Measurements from ENCODE around the gene TACC2. TPM values are rescaled to one million over a fixed set of nuclear protein-coding genes. Genes with fewer than 3 reads are reported as not detected.

TACC2 gene
- total RNA-seq, 1 donor from 2014 or later: 32.2 TPM

DNA sequence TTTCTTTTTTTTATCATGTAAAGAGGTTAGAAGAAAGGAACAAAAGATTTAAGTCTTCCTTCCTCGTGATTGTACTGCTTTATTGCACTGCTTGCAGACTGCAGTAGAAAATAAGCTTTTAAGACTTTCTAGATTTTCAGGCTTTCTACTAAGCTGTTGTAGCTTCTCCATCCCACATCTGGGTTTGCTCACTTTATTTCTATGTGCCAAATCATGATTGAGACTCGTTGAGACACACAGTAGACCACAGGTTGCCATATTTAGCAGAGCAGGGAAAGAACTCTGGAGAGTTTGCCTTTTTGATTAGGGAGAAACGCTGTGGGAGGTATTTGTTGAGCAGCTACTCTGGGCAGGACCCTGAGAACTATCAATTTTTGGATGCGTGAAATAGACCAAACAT, 192.9 kb downstream of the TACC2 start:
- Mint-ChIP-seq H3K36me3 (ENCODE audit: low read depth, unreplicated experiment) (no peaks in the 10 kb centered on the region), H3K27me3 (ENCODE audit: unreplicated experiment) (peaks cover 3% of the 10 kb centered on the region), H3K9me3 (ENCODE audit: unreplicated experiment) (no peaks in the 10 kb centered on the region), H3K4me3 (ENCODE audit: unreplicated experiment) (no peak overlapping the region), H3K4me1 (ENCODE audit: unreplicated experiment) (peaks cover 20% of the 10 kb centered on the region), H3K27ac (ENCODE audit: unreplicated experiment) (no peak overlapping the region)
- TF ChIP-seq, protein P1, sequence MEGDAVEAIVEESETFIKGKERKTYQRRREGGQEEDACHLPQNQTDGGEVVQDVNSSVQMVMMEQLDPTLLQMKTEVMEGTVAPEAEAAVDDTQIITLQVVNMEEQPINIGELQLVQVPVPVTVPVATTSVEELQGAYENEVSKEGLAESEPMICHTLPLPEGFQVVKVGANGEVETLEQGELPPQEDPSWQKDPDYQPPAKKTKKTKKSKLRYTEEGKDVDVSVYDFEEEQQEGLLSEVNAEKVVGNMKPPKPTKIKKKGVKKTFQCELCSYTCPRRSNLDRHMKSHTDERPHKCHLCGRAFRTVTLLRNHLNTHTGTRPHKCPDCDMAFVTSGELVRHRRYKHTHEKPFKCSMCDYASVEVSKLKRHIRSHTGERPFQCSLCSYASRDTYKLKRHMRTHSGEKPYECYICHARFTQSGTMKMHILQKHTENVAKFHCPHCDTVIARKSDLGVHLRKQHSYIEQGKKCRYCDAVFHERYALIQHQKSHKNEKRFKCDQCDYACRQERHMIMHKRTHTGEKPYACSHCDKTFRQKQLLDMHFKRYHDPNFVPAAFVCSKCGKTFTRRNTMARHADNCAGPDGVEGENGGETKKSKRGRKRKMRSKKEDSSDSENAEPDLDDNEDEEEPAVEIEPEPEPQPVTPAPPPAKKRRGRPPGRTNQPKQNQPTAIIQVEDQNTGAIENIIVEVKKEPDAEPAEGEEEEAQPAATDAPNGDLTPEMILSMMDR (IDR thresholded peaks at IDR 0.05; ENCODE audit: unreplicated experiment): no peak
- no peak for DNase-seq (ENCODE audit: low spot score)

DNA sequence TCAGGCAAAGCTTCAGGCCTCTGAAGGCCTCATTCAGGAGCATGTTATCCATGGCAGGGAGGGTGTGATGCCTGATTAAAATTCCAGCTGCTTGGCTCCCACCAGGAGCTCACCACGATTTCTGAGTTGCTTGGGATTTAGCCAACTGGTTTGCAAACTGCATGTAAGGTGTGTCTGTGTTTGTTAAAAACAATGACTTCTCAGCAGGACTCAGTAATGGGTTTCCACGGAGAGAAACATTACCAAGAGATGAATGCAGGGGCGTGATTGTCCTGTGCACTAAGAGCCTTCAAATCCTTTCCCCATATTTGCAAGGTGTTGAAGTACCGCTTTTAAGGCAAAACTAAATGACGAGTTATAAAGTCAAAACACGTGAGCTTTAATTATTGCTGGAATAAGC, 193.3 kb downstream of the TACC2 start:
- H3K27ac Mint-ChIP-seq (ENCODE audit: unreplicated experiment): peak overlapping the region; percentile 52
- no peak overlapping the region for H3K4me3 Mint-ChIP-seq (ENCODE audit: unreplicated experiment)
- TF ChIP-seq, protein P1 (IDR thresholded peaks at IDR 0.05; ENCODE audit: unreplicated experiment): no peak
- H3K27me3 Mint-ChIP-seq (ENCODE audit: unreplicated experiment): peaks cover 3% of the 10 kb centered on the region
- H3K4me1 Mint-ChIP-seq (ENCODE audit: unreplicated experiment): peaks cover 23% of the 10 kb centered on the region
- H3K9me3 Mint-ChIP-seq (ENCODE audit: unreplicated experiment): no peaks in the 10 kb centered on the region
- no peak for DNase-seq (ENCODE audit: low spot score)
- H3K36me3 Mint-ChIP-seq (ENCODE audit: low read depth, unreplicated experiment): no peaks in the 10 kb centered on the region

DNA sequence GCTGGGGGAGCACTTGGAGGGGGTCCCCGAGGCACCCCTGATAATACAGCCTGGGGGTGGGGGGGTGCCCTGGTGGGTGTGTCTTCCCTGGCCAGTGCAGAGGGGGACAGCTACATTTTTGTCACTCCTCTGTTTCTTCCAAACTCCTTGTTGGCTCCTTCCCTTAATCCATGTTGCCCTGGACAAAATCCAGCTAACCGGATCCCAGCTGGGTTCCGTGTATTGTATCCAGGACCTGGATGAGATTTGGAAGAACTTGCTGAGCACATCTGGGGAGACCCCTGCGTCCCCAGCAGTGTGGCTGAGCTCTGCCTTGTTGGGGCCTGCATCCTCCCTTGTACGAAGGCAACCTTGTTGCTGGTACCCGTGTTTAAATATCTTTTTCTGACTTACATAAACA, 195.3 kb downstream of the TACC2 start:
- Mint-ChIP-seq H3K36me3 (ENCODE audit: low read depth, unreplicated experiment) (no peaks in the 10 kb centered on the region), H3K27me3 (ENCODE audit: unreplicated experiment) (peaks cover 3% of the 10 kb centered on the region), H3K4me1 (ENCODE audit: unreplicated experiment) (peaks cover 27% of the 10 kb centered on the region), H3K4me3 (ENCODE audit: unreplicated experiment) (no peak overlapping the region), H3K9me3 (ENCODE audit: unreplicated experiment) (no peaks in the 10 kb centered on the region), H3K27ac (ENCODE audit: unreplicated experiment) (no peak overlapping the region)
- DNase-seq (ENCODE audit: low spot score): no peak
- TF ChIP-seq, protein P1 (IDR thresholded peaks at IDR 0.05; ENCODE audit: unreplicated experiment): no peak

DNA sequence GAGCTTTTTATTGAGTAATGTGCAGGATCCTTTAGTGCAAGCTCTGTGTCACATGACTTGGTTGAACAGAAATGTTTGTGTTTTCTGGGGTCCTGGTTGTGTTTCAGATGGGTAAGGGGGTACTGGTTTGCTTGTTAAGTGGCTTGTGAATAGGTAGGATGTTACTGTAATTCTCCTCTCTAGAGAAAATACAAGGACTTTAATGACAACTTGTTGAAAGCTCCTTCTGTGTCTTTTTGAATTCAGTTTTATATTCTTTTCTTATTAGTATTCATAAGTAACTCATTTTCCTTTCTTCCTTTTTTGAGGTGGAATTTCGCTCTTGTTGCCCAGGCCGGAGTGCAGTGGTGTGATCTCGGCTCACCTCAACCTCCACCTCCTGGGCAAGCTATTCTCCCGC, 196.7 kb downstream of the TACC2 start:
- no peak for DNase-seq (ENCODE audit: low spot score)
- peaks cover 26% of the 10 kb centered on the region for H3K4me1 Mint-ChIP-seq (ENCODE audit: unreplicated experiment)
- H3K27ac Mint-ChIP-seq (ENCODE audit: unreplicated experiment): no peak overlapping the region
- TF ChIP-seq, protein P1 (IDR thresholded peaks at IDR 0.05; ENCODE audit: unreplicated experiment): no peak
- H3K36me3 Mint-ChIP-seq (ENCODE audit: low read depth, unreplicated experiment): no peaks in the 10 kb centered on the region
- H3K4me3 Mint-ChIP-seq (ENCODE audit: unreplicated experiment): no peak overlapping the region
- H3K27me3 Mint-ChIP-seq (ENCODE audit: unreplicated experiment): peaks cover 3% of the 10 kb centered on the region
- no peaks in the 10 kb centered on the region for H3K9me3 Mint-ChIP-seq (ENCODE audit: unreplicated experiment)

DNA sequence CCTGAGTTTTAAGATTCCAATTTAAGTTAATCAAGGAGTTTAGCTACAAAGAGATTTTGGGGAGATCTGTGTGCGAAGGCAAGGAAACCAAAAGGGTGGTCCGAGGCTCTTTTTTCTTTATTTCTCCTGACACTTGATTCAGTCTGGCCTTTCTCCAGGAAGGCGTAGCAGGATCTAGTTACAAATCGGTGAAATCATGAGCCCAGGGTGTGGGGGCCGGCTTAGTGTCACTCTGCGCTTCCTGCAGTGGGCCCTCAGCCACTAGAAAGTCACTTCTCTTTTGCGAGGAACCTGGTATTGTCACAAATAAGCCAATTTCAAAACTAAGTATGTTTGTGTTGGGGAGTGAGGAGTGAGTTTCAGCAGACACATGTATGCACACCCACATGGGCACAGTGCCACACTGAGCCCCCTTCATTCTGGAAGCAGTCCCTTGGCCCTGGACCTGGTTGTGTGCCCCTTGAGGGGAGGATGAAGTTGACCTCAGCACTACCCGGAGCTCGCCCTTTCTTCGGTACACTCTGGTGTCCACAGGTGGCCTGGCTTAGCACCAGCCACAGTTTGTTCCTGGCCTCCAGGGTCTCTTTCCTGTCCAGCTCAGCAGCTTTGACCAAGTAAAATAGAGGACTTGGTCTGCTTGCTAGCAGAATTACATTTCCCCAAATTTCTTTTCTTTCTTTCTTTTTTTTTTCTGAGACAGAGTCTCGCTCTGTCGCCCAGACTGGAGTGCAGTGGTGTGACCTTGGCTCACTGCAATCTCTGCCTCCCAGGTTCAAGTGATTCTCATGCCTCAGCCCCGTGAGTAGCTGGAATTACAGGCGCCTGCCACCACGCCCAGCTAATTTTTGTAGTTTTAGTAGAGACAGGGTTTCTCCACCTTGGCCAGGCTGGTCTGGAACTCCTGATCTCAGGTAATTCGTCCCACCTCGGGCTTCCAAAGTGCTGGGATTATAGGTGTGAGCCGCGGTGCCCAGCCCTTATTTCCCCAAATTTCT, 198.2 kb downstream of the TACC2 start:
- TF ChIP-seq, protein P1 (IDR thresholded peaks at IDR 0.05; ENCODE audit: unreplicated experiment): no peak
- no peak overlapping the region for H3K27ac Mint-ChIP-seq (ENCODE audit: unreplicated experiment)
- H3K36me3 Mint-ChIP-seq (ENCODE audit: low read depth, unreplicated experiment): no peaks in the 10 kb centered on the region
- peaks cover 13% of the 10 kb centered on the region for H3K4me1 Mint-ChIP-seq (ENCODE audit: unreplicated experiment)
- H3K27me3 Mint-ChIP-seq (ENCODE audit: unreplicated experiment): peaks cover 3% of the 10 kb centered on the region
- no peaks in the 10 kb centered on the region for H3K9me3 Mint-ChIP-seq (ENCODE audit: unreplicated experiment)
- no peak for DNase-seq (ENCODE audit: low spot score)
- no peak overlapping the region for H3K4me3 Mint-ChIP-seq (ENCODE audit: unreplicated experiment)
